ENCODE data around the gene QRICH1. TPM values are rescaled to one million over a fixed set of nuclear protein-coding genes. Genes with fewer than 3 reads are reported as not detected.

The QRICH1 gene
- total and polyA plus RNA-seq, 10 of the 15 experiments (the other 5 are each of a cell fraction or from before 2014, with no cell fraction given) = 22.2 to 116 (median 81.4) TPM

DNA sequence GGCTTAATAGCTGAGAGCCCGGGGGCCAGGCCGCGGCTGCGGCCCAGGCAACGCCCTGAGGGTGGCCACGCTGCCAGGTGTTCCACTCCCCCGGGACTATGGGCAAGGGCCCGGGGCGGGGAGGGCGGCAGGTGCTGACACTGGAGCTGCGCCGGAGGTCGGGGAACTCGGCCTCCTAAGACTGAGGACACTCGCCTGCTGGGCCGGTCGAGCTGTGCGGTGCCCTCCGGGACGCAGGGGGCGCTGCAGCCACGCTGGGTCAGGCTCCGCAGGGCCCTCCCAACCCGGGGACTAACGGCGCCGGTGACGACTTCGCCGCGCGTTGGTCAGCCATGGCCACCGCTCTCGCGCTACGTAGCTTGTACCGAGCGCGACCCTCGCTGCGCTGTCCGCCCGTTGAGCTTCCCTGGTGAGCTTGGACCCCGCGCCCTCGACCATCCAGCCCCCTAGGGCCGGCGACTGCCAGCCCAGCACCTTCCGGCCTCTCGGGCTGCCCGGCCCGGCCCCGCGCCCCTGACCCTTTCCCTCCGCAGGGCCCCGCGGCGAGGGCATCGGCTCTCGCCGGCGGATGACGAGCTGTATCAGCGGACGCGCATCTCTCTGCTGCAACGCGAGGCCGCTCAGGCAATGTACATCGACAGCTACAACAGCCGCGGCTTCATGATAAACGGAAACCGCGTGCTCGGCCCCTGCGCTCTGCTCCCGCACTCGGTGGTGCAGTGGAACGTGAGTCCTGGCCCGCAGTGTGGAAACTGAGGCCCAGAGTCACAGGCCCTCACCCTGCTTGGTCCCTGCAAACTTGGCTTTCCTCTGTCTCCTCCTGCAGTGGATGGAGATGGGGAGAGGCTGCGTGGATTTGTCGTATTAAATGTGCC is 71.8 kb downstream of the QRICH1 start, which contains the start of gene NDUFAF3 (continued):
- TF ChIP-seq, protein P1, sequence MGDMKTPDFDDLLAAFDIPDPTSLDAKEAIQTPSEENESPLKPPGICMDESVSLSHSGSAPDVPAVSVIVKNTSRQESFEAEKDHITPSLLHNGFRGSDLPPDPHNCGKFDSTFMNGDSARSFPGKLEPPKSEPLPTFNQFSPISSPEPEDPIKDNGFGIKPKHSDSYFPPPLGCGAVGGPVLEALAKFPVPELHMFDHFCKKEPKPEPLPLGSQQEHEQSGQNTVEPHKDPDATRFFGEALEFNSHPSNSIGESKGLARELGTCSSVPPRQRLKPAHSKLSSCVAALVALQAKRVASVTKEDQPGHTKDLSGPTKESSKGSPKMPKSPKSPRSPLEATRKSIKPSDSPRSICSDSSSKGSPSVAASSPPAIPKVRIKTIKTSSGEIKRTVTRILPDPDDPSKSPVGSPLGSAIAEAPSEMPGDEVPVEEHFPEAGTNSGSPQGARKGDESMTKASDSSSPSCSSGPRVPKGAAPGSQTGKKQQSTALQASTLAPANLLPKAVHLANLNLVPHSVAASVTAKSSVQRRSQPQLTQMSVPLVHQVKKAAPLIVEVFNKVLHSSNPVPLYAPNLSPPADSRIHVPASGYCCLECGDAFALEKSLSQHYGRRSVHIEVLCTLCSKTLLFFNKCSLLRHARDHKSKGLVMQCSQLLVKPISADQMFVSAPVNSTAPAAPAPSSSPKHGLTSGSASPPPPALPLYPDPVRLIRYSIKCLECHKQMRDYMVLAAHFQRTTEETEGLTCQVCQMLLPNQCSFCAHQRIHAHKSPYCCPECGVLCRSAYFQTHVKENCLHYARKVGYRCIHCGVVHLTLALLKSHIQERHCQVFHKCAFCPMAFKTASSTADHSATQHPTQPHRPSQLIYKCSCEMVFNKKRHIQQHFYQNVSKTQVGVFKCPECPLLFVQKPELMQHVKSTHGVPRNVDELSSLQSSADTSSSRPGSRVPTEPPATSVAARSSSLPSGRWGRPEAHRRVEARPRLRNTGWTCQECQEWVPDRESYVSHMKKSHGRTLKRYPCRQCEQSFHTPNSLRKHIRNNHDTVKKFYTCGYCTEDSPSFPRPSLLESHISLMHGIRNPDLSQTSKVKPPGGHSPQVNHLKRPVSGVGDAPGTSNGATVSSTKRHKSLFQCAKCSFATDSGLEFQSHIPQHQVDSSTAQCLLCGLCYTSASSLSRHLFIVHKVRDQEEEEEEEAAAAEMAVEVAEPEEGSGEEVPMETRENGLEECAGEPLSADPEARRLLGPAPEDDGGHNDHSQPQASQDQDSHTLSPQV (IDR thresholded peaks at IDR 0.05) = 0 out of 2 replicates have a peak, but pooled peaks have one; percentile 39
- no peak for TF ChIP-seq CBX5 (IDR thresholded peaks at IDR 0.05; ENCODE audit: low read depth)
- TF ChIP-seq SMAD5 (IDR thresholded peaks at IDR 0.05; ENCODE audit: low read depth) = peak; percentile 57; the same call in 1 of the 2 replicates
- TF ChIP-seq IRF4 (IDR thresholded peaks at IDR 0.05; ENCODE audit: low read depth, low read length) = no peak
- TF ChIP-seq ZNF207 (IDR thresholded peaks at IDR 0.05; ENCODE audit: borderline replicate concordance) = 0 out of 2 replicates have a peak, but pooled peaks have one; percentile 49
- TF ChIP-seq FOXM1 (IDR thresholded peaks at IDR 0.05; ENCODE audit: low read depth, low read length) = no peak
- TF ChIP-seq LARP7 (IDR thresholded peaks at IDR 0.05) = peak; percentile 96
- TF ChIP-seq TCF7 (IDR thresholded peaks at IDR 0.05; ENCODE audit: borderline replicate concordance) = no peak
- TF ChIP-seq HDAC2 (IDR thresholded peaks at IDR 0.05) = no peak
- TF ChIP-seq, protein P2, sequence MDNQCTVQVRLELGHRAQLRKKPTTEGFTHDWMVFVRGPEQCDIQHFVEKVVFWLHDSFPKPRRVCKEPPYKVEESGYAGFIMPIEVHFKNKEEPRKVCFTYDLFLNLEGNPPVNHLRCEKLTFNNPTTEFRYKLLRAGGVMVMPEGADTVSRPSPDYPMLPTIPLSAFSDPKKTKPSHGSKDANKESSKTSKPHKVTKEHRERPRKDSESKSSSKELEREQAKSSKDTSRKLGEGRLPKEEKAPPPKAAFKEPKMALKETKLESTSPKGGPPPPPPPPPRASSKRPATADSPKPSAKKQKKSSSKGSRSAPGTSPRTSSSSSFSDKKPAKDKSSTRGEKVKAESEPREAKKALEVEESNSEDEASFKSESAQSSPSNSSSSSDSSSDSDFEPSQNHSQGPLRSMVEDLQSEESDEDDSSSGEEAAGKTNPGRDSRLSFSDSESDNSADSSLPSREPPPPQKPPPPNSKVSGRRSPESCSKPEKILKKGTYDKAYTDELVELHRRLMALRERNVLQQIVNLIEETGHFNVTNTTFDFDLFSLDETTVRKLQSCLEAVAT (IDR thresholded peaks at IDR 0.05) = no peak
- TF ChIP-seq RCOR1 (conservative IDR thresholded peaks at IDR 0.05; ENCODE audit: low read depth, low read length) = 0 out of 2 replicates have a peak, but pooled peaks have one; percentile 53
- peak; percentile 89 for TF ChIP-seq CHD2 (IDR thresholded peaks at IDR 0.05; ENCODE audit: borderline replicate concordance, low read depth, low read length)
- TF ChIP-seq, protein P3, sequence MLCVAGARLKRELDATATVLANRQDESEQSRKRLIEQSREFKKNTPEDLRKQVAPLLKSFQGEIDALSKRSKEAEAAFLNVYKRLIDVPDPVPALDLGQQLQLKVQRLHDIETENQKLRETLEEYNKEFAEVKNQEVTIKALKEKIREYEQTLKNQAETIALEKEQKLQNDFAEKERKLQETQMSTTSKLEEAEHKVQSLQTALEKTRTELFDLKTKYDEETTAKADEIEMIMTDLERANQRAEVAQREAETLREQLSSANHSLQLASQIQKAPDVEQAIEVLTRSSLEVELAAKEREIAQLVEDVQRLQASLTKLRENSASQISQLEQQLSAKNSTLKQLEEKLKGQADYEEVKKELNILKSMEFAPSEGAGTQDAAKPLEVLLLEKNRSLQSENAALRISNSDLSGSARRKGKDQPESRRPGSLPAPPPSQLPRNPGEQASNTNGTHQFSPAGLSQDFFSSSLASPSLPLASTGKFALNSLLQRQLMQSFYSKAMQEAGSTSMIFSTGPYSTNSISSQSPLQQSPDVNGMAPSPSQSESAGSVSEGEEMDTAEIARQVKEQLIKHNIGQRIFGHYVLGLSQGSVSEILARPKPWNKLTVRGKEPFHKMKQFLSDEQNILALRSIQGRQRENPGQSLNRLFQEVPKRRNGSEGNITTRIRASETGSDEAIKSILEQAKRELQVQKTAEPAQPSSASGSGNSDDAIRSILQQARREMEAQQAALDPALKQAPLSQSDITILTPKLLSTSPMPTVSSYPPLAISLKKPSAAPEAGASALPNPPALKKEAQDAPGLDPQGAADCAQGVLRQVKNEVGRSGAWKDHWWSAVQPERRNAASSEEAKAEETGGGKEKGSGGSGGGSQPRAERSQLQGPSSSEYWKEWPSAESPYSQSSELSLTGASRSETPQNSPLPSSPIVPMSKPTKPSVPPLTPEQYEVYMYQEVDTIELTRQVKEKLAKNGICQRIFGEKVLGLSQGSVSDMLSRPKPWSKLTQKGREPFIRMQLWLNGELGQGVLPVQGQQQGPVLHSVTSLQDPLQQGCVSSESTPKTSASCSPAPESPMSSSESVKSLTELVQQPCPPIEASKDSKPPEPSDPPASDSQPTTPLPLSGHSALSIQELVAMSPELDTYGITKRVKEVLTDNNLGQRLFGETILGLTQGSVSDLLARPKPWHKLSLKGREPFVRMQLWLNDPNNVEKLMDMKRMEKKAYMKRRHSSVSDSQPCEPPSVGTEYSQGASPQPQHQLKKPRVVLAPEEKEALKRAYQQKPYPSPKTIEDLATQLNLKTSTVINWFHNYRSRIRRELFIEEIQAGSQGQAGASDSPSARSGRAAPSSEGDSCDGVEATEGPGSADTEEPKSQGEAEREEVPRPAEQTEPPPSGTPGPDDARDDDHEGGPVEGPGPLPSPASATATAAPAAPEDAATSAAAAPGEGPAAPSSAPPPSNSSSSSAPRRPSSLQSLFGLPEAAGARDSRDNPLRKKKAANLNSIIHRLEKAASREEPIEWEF (IDR thresholded peaks at IDR 0.05; ENCODE audit: insufficient replicate concordance, low read depth, low read length) = peak; percentile 63
- TF ChIP-seq ZNF217 (IDR thresholded peaks at IDR 0.05) = peak; percentile 73; the same call in 1 of the 2 replicates
- TF ChIP-seq POLR2AphosphoS5 (IDR thresholded peaks at IDR 0.05; ENCODE audit: low read length) = no peak; the same call in 1 of the 2 replicates
- TF ChIP-seq, protein P4, sequence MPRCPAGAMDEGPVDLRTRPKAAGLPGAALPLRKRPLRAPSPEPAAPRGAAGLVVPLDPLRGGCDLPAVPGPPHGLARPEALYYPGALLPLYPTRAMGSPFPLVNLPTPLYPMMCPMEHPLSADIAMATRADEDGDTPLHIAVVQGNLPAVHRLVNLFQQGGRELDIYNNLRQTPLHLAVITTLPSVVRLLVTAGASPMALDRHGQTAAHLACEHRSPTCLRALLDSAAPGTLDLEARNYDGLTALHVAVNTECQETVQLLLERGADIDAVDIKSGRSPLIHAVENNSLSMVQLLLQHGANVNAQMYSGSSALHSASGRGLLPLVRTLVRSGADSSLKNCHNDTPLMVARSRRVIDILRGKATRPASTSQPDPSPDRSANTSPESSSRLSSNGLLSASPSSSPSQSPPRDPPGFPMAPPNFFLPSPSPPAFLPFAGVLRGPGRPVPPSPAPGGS (IDR thresholded peaks at IDR 0.05; ENCODE audit: borderline replicate concordance, insufficient read depth, low read depth, low read length, poor library complexity, severe bottlenecking) = no peak
- no peak for TF ChIP-seq NFXL1 (IDR thresholded peaks at IDR 0.05; ENCODE audit: borderline replicate concordance)
- no peak for TF ChIP-seq POLR2A (IDR thresholded peaks at IDR 0.05; ENCODE audit: low read depth, low read length)
